Osteoblast (primary cell): ENCODE measurements around the gene HAND1. TPM values are rescaled to one million over a fixed set of nuclear protein-coding genes. Genes with fewer than 3 reads are reported as not detected.

Experiments
- DNase-seq: peaks from one replicate; pipeline ENCODE4 v3.0.0; 2011; ENCODE audit warnings: low spot score, mixed read lengths; ENCODE audit not compliant: insufficient read length; ENCODE audit errors: missing footprints
- H2AFZ ChIP-seq: 2 replicates; pipeline ENCODE4 v1.6.0; 2011; ENCODE audit warnings: mild to moderate bottlenecking, low read length
- H3K27ac ChIP-seq: 2 replicates; pipeline ENCODE4 v1.5.1; 2011; ENCODE audit warnings: mild to moderate bottlenecking, low read depth, low read length, moderate library complexity
- H3K27me3 ChIP-seq: 2 replicates; pipeline ENCODE4 v1.6.0; 2012; ENCODE audit warnings: mild to moderate bottlenecking, control low read depth, inconsistent platforms, low read length, moderate library complexity; ENCODE audit not compliant: insufficient read depth
- H3K36me3 ChIP-seq: 2 replicates; pipeline ENCODE4 v1.5.1; 2011; ENCODE audit warnings: mild to moderate bottlenecking, low read length, control low read depth, moderate library complexity; ENCODE audit not compliant: insufficient read depth
- H3K4me1 ChIP-seq: 2 replicates; pipeline ENCODE4 v1.5.1; 2011; ENCODE audit warnings: mild to moderate bottlenecking, low read length, control low read depth, moderate library complexity; ENCODE audit not compliant: insufficient read depth
- H3K4me2 ChIP-seq: 2 replicates; pipeline ENCODE4 v1.6.0; 2011; ENCODE audit warnings: mild to moderate bottlenecking, low read length; ENCODE audit not compliant: insufficient read depth
- H3K4me3 ChIP-seq: fragments of 200-600 bp; sonication (generic); 3 replicates; pipeline ENCODE4 v1.5.1; 2012; ENCODE audit warnings: mild to moderate bottlenecking, low read length, inconsistent platforms; ENCODE audit not compliant: insufficient read depth
- H3K79me2 ChIP-seq: 2 replicates; pipeline ENCODE4 v1.6.0; 2012; ENCODE audit warnings: mild to moderate bottlenecking, low read length, control low read depth, inconsistent platforms; ENCODE audit not compliant: insufficient read depth
- H3K9me3 ChIP-seq: 2 replicates; pipeline ENCODE4 v1.5.1; 2011; ENCODE audit warnings: low read depth, low read length, control low read depth
- H4K20me1 ChIP-seq: 2 replicates; pipeline ENCODE4 v1.6.0; 2012; ENCODE audit warnings: mild to moderate bottlenecking, low read length, control low read depth; ENCODE audit not compliant: insufficient read depth
- total RNA-seq: library from RNA; depleted of rRNA; stranded (reverse); fragments of >200 nt; gene quantifications from 2 replicates; pipeline ENCODE4 v1.2.3, GENCODE V29; 2012
- TF ChIP-seq, protein P1 (sequence below): IDR thresholded peaks from 2 replicates; pipeline ENCODE4 v1.5.1; 2011; ENCODE audit warnings: mild to moderate bottlenecking, low read depth, low read length, moderate library complexity; ENCODE audit errors: extremely low read depth

Gene HAND1
- total RNA-seq, 1 donor = not detected

DNA sequence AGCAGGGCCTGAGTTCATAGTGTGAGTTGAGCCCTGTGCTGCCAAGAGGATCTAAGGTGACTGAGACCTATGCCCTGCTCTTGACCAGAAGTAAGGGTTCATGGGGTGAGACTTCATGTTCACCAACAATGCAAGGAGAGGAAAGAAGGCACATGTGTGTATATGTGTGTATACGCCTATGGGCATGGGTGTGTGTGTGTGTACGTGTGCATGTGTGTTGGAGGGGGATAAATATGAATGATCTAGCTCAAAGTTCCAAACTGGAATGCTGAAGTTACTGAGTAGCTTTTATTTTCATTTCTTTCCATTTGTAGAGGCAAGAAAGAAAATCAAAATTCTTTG is 25.6 kb upstream of the HAND1 start:
- TF ChIP-seq, protein P1, sequence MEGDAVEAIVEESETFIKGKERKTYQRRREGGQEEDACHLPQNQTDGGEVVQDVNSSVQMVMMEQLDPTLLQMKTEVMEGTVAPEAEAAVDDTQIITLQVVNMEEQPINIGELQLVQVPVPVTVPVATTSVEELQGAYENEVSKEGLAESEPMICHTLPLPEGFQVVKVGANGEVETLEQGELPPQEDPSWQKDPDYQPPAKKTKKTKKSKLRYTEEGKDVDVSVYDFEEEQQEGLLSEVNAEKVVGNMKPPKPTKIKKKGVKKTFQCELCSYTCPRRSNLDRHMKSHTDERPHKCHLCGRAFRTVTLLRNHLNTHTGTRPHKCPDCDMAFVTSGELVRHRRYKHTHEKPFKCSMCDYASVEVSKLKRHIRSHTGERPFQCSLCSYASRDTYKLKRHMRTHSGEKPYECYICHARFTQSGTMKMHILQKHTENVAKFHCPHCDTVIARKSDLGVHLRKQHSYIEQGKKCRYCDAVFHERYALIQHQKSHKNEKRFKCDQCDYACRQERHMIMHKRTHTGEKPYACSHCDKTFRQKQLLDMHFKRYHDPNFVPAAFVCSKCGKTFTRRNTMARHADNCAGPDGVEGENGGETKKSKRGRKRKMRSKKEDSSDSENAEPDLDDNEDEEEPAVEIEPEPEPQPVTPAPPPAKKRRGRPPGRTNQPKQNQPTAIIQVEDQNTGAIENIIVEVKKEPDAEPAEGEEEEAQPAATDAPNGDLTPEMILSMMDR = no peak
- Histone ChIP-seq H2AFZ (no peak overlapping the region), H3K4me2 (no peak overlapping the region)

DNA sequence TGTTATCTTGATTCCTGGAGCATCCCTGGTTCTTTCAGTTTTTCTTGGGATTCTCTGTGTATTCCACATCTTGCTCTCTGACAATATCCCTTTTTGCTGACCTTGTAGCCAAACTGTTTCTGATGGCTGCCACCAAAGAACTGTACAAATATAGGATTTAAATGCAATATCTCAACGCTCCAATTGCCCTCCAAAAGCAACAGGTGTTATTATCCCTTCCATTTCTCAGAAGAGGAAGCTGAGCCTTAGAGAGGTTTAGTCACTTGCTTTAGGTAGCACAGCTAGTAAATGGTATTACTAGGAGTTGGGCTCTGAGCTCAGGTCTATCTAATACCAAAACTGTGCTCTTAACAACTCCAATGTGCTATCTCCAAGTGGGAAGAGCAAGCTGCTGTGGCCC is 24.2 kb upstream of the HAND1 start:
- no peak for DNase-seq
- peaks cover 41% of the 10 kb centered on the region for H3K27me3 ChIP-seq
- TF ChIP-seq, protein P1 = no peak

More for the DNA sequence above, 25.6 kb upstream of the HAND1 start:
- no peak overlapping the region for H3K27ac ChIP-seq
- H3K9me3 ChIP-seq = no peaks in the 10 kb centered on the region
- no peaks in the 10 kb centered on the region for H3K36me3 ChIP-seq
- no peak overlapping the region for H3K4me3 ChIP-seq
- H3K79me2 ChIP-seq = no peaks in the 10 kb centered on the region
- H4K20me1 ChIP-seq = no peaks in the 10 kb centered on the region
- H3K27me3 ChIP-seq = peaks cover 47% of the 10 kb centered on the region
- DNase-seq = no peak
- H3K4me1 ChIP-seq = no peaks in the 10 kb centered on the region

DNA sequence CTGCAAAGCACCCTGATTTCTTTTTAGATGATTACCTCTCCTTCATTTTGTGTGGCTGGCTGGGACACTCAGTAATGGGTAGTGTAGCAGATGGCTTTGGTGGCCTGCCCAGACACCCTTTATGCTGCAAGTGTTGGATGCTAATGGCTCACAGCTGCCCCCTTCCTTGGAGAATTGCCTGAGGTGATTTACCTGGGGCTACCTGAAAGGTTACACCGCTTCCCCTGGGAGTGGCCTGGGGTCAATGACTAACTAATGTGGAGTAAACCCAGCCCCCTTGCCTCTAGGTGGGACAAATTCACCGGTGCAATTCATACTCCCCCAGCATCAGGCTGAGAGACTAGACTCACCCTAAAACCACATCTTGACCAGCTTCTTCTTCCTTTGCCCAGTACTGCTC is 23.5 kb upstream of the HAND1 start:
- H3K27ac ChIP-seq = no peak overlapping the region

More for the DNA sequence above, 24.2 kb upstream of the HAND1 start:
- Histone ChIP-seq H3K27ac (no peak overlapping the region), H2AFZ (no peak overlapping the region), H3K4me3 (no peak overlapping the region), H3K9me3 (no peaks in the 10 kb centered on the region), H4K20me1 (no peaks in the 10 kb centered on the region), H3K4me1 (no peaks in the 10 kb centered on the region), H3K4me2 (no peak overlapping the region), H3K79me2 (no peaks in the 10 kb centered on the region), H3K36me3 (no peaks in the 10 kb centered on the region)

DNA sequence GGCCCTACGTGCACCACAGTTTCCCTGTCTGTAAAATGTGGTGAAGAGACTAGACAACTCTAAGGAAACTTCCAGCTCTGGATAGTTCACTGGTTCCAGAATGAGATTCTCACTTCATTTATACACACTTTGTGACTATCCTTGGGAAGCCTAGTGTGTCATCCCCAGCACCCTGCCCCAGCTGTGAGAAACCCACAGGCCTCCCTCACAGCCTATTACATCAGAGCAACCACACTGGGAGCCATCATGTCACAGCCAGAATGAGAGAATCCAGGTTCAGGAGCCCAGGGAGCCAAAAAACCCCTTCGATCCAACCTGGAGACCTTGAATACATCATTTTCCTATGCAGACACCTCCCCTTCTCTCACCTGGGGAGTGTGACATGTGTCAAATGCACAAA is 21.0 kb upstream of the HAND1 start:
- H2AFZ ChIP-seq = no peak overlapping the region
- H3K27ac ChIP-seq = no peak overlapping the region
- no peaks in the 10 kb centered on the region for H3K36me3 ChIP-seq
- DNase-seq = no peak
- no peaks in the 10 kb centered on the region for H4K20me1 ChIP-seq
- H3K27me3 ChIP-seq = peaks cover 45% of the 10 kb centered on the region
- no peaks in the 10 kb centered on the region for H3K9me3 ChIP-seq
- H3K4me1 ChIP-seq = no peaks in the 10 kb centered on the region
- no peak overlapping the region for H3K4me2 ChIP-seq
- TF ChIP-seq, protein P1 = no peak
- no peak overlapping the region for H3K4me3 ChIP-seq
- no peaks in the 10 kb centered on the region for H3K79me2 ChIP-seq

More for the DNA sequence above, 23.5 kb upstream of the HAND1 start:
- TF ChIP-seq, protein P1 = no peak
- H3K79me2 ChIP-seq = no peaks in the 10 kb centered on the region
- H3K4me3 ChIP-seq = no peak overlapping the region
- H3K4me1 ChIP-seq = no peaks in the 10 kb centered on the region
- no peaks in the 10 kb centered on the region for H4K20me1 ChIP-seq
- H2AFZ ChIP-seq = no peak overlapping the region
- DNase-seq = no peak
- H3K4me2 ChIP-seq = no peak overlapping the region
- H3K36me3 ChIP-seq = no peaks in the 10 kb centered on the region
- H3K27me3 ChIP-seq = peaks cover 41% of the 10 kb centered on the region
- H3K9me3 ChIP-seq = no peaks in the 10 kb centered on the region
